ENCODE results near the gene SLC25A52. TPM values are rescaled to one million over a fixed set of nuclear protein-coding genes. Genes with fewer than 3 reads are reported as not detected.
"Not testable (repeated sequence)": the region's sequence is repeated elsewhere in the genome, so short reads cannot be mapped to it uniquely, and the experiment has no call there.

Gene SLC25A52
- not detected in 2 replicates for total RNA-seq

DNA sequence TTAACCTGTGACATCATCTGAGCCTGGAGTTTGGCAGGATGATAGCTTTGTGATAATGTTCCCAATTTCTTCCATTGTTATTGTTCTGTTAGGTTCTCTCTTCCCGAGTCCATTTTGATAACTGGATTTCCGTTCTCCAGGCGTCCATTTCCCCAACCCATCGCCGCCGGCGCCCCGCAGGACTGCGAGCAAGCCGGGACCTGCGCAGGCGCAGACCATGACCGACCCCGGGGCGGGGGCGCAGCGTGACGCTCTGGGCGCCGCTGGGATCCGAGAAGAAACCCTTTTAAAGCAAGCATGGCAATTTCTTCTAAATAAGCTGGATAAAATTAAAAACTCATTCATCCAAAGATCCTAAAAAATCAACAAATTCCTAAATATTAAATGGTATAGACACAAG lies at the start of gene SLC25A52:
Gene SLC25A52 (minus strand): TSS at position 186 of the 400 bp plus-strand sequence. CDS start 219 bp downstream, outside the sequence.
- no peak for DNase-seq (ENCODE audit: extremely low read depth, low read depth, low spot score)

- DNase-seq (ENCODE audit: extremely low read depth, low read depth, low spot score): not testable (repeated sequence)
Observed at GRCh38 chr18:31809049-31809448, 48.4 kb upstream of the SLC25A52 start.

DNA sequence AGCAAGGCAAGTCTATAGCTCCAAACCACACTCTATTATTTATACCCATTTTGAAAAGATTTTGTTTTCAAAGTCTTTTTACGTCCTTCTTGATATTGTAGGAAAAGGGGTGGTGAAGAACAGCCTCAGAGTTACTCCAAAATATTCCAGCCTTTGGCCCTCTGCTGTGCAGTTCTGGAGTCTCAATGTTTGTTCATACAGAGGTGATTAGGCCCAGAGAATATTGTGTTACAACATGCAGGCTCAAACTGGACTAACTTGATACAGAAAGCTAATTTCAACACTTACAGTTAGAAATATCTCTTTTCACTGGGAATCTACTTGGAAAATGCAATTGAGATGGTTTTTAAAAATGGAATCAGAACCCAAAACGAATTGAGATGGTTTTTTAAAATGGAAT lies 40.4 kb upstream of the SLC25A52 start:
- no peak for DNase-seq (ENCODE audit: extremely low read depth, low read depth, low spot score)

- DNase-seq (ENCODE audit: extremely low read depth, low read depth, low spot score): not testable (repeated sequence)
Observed at GRCh38 chr18:31799257-31799656, 38.6 kb upstream of the SLC25A52 start.

DNA sequence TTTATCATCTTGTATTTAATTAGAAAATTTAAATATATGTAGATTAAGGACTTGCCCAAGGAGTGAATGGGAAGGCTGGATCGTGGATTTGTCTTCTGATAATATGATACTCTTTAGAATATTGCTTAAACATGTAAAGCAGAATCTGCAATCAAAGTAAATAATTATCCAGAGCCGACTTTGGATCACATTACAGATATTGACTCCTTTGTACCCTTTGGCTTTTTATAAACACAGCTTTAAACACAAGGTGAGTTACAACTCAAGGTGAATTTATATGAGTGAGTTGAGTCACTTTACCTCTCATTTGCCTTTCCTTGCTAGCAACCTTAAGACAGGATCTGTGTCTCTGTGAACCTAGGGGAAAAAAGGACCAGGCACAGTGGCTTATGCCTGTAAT lies 37.7 kb upstream of the SLC25A52 start:
- no peak for DNase-seq (ENCODE audit: extremely low read depth, low read depth, low spot score)

DNA sequence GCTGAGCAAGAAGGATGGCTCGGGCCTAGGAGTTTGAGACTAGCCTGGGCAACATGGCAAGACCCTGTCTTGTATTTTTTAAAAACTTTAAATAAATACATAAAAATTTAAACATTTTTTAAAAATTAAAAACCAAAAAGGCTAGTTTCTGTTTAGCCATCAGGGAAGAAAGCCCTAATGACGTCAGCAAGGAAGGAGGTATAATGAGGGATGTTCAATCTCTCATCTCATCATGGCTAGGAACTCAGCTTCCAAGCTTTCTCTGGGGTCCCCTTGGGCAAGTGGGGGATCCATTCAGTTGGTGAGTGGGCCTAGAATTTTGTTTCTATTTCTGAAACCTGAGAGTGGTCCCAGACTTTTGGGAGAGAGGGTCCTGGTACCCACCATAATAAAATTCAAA lies 35.1 kb upstream of the SLC25A52 start:
- no peak for DNase-seq (ENCODE audit: extremely low read depth, low read depth, low spot score)

- DNase-seq (ENCODE audit: extremely low read depth, low read depth, low spot score): no peak
Observed at GRCh38 chr18:31793531-31793930, 32.9 kb upstream of the SLC25A52 start.

GRCh38 chr18:31792580-31792911 lies 31.9 kb upstream of the SLC25A52 start:
- no peak for DNase-seq (ENCODE audit: extremely low read depth, low read depth, low spot score)

DNA sequence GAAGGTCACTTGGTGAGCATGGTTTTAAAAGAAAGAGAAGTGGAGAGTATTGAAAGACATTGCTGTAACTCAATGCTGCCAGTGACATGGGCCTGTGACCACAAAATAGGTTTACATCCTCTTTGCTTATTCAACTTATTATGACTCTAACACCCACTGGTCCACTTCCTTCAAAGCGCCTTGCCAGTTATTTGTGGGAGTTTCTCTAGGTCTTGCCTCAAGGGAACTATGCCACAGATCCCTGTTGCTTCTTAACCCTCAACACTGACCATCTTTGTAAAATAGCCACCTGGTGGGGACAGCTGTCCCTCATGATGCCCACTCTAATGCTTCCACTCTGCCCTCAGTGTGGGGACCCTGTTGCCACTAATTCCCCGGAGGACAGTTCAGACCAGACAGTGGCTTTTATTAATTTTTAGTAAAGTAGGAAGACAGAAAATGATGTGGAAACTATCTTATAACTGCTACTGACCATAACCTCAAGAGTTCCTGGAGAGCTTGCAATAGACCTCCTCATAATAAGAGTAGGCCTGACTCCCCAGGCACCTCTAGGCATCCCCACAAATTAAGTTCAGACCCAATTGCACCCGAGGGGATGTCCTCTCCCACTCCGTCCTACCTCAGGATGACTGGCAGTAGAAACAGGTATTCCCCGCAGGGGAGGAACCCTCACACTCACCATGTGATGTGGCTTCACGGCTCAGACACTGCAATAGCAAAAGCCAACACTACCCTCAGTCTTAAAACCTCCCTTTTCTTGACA lies 31.3 kb upstream of the SLC25A52 start:
- DNase-seq (ENCODE audit: extremely low read depth, low read depth, low spot score): no peak

GRCh38 chr18:31789409-31789808 lies 28.7 kb upstream of the SLC25A52 start:
- DNase-seq (ENCODE audit: extremely low read depth, low read depth, low spot score): no peak

GRCh38 chr18:31783059-31783458 lies 22.4 kb upstream of the SLC25A52 start:
- no peak for DNase-seq (ENCODE audit: extremely low read depth, low read depth, low spot score)

DNA sequence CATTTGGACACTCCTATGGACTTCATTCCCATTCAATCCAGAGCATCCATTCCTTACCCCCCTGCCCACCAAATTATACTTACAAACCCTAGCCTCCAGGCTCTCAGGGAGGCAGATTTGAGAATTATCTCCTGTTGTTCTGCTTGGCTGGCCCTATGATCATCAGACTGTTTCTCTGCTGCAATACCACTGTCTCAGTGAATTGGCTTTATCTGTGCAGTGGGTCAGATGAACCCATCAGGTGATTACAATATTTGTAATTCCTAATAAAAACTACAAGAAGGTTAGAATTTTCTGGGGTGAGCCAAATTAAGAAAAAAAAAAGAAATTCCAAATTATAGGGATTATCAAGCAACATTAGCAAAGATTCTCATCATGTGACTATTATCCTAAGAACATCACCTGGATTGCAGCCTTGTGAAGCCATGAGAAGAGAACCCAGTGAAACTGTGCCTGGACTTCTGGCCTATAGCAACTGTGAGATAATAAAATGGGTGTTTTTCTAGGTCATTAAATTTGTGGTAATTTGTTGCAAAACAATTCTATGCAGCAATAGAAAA lies 17.8 kb upstream of the SLC25A52 start:
- DNase-seq (ENCODE audit: extremely low read depth, low read depth, low spot score): no peak

GRCh38 chr18:31776093-31776492 lies 15.4 kb upstream of the SLC25A52 start:
- no peak for DNase-seq (ENCODE audit: extremely low read depth, low read depth, low spot score)

GRCh38 chr18:31774962-31775361 lies 14.3 kb upstream of the SLC25A52 start:
- DNase-seq (ENCODE audit: extremely low read depth, low read depth, low spot score): no peak

DNA sequence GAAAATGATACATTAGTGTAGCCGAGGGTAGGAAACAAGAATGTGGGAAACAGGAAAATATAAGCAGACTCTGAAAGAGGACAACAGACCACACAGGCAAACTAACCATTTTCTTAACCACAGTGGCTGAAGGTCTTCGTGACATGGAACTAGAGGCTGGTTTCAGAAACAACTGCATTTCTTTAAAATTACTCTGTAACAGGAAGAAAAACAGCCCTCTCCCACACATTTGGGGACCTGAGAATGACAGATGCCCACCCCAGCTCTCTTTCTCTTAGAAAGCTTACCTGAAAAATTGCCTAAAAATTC lies 13.8 kb upstream of the SLC25A52 start:
- no peak for DNase-seq (ENCODE audit: extremely low read depth, low read depth, low spot score)

DNA sequence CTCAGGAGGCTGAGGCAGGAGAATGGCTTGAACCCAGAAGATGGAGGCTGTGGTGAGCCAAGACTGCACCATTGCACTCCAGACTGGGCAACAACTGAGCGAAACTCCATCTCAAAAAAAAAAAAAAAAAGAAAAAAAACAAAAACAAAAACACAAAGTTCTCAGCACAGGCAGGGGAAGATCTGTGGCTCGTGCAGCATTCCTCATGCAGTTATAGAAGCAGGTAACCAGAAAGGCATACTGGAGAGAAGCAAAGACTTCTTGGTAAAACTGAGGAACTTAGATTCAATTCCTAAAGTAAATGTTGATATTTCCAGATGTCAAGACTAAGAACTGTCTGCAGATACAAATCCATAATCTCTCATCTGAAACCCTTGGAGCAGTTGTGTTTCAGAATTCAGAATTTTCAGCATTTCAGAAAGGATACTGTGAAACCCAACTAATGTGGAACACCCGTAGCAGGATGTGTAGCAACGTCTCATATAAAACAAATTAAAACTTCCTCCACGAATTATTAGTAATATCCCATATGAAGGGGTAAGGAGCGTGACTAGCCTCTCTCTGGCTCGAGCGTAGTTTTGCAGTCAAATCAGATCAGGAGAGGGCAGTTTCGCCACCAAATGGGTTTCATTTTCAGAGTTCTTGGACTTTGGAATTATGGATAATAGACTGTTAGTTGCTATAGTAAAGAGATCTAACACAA lies 13.2 kb upstream of the SLC25A52 start:
- DNase-seq (ENCODE audit: extremely low read depth, low read depth, low spot score): no peak

GRCh38 chr18:31772699-31773098 lies 12.0 kb upstream of the SLC25A52 start:
- DNase-seq (ENCODE audit: extremely low read depth, low read depth, low spot score): no peak

GRCh38 chr18:31750273-31750672 lies 10.4 kb downstream of the SLC25A52 start:
- DNase-seq (ENCODE audit: extremely low read depth, low read depth, low spot score): no peak

DNA sequence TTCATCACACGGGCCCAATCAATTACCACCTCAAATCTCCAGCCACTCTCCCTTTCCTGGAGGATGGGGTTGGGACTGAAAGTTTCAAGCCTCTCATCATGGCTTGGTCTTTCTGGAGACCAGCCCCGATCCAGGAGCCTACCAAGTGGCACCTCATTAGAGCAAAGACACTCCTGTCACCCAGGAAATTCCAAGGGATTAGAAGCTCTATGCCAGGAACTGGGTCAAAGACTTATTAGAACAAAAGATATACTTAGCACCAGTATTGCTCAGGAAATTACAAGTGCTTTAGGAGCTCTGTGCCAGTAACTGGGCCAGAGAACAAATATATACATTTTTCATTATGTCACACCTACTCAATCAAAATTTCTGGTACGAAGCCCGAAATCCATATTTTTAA lies 14.3 kb downstream of the SLC25A52 start:
- no peak for DNase-seq (ENCODE audit: extremely low read depth, low read depth, low spot score)

- DNase-seq (ENCODE audit: extremely low read depth, low read depth, low spot score): no peak
Observed at GRCh38 chr18:31744321-31745067, 16.2 kb downstream of the SLC25A52 start.

DNA sequence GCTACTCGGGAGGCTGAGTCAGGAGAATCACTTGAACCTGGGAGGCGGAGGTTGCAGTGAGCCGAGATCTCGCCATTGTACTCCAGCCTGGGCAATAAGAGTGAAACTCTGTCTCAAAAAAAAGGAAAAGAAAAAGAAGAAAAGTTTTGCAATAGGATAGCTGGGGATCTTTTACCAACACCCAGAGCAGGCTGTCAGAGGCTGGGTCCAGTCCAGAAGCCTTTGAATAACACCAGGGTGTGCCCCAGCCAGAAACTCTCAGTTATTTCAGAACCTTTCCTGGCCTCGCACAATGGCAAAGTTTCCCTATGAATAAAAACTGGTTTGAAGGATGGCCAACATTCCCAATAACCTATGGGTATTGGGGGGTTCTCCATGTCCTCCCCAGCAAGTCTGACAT lies 17.1 kb downstream of the SLC25A52 start:
- DNase-seq (ENCODE audit: extremely low read depth, low read depth, low spot score): not testable (repeated sequence)
